H1 (cell line): ENCODE data around the gene GRK6. TPM values are rescaled to one million over a fixed set of nuclear protein-coding genes. Genes with fewer than 3 reads are reported as not detected.

ENCODE experiments used
- CTCF ChIA-PET: fragments of 300-600 bp; sonication (Branson Sonifier 250); formaldehyde crosslinking; loops from one replicate; lab custom pipeline; 2021; ENCODE audit not compliant: partially characterized antibody; lab: Charles Lee
- POLR2A ChIA-PET: fragments of 300-600 bp; sonication (Branson Sonifier 250); formaldehyde crosslinking; loops from one replicate; lab custom pipeline; 2021; ENCODE audit warnings: inconsistent platforms; ENCODE audit not compliant: partially characterized antibody; lab: Charles Lee
- DNase-seq, 2 experiments: peaks; one replicate each; pipeline versions ENCODE4 v3.0.0 to v3.0.0-alpha.2; 2010 to 2022; ENCODE audit warnings: low spot score in 2 of 2, low read depth in 1 of 2, mixed read lengths in 1 of 2
- FAIRE-seq: peaks from 2 replicates; lab custom pipeline; 2011; peaks lifted over from hg19 to GRCh38; lab: Jason Lieb, UNC
- H2AFZ ChIP-seq: 2 replicates; pipeline ENCODE4 v1.8.1; 2012; ENCODE audit warnings: low read length, inconsistent platforms
- H2AK5ac ChIP-seq: 2 replicates; pipeline ENCODE4 v1.6.1; 2013; ENCODE audit warnings: low read depth, low read length
- H2BK120ac ChIP-seq: replicated peaks from 2 replicates; pipeline ENCODE3; 2013; ENCODE audit warnings: low read depth, low read length, inconsistent platforms
- H2BK12ac ChIP-seq: 2 replicates; pipeline ENCODE4 v1.6.1; 2013; ENCODE audit warnings: low read depth, low read length
- H2BK15ac ChIP-seq: 2 replicates; pipeline ENCODE4 v1.6.1; 2013; ENCODE audit warnings: low read length
- H2BK20ac ChIP-seq: 2 replicates; pipeline ENCODE4 v1.6.1; 2013; ENCODE audit warnings: low read length
- H2BK5ac ChIP-seq: 2 replicates; pipeline ENCODE4 v1.6.1; 2013; ENCODE audit warnings: low read depth, low read length
- H3K14ac ChIP-seq: 2 replicates; pipeline ENCODE4 v1.6.1; 2013; ENCODE audit warnings: inconsistent platforms; ENCODE audit not compliant: insufficient read length
- H3K18ac ChIP-seq: 2 replicates; pipeline ENCODE4 v1.6.1; 2013; ENCODE audit warnings: low read length; ENCODE audit errors: extremely low read depth
- H3K23ac ChIP-seq: 2 replicates; pipeline ENCODE4 v1.6.1; 2013; ENCODE audit warnings: inconsistent platforms; ENCODE audit not compliant: insufficient read length
- H3K23me2 ChIP-seq: 2 replicates; pipeline ENCODE4 v1.6.1; 2013; ENCODE audit warnings: low read depth, low read length
- H3K27ac ChIP-seq: 2 replicates; pipeline ENCODE4 v1.6.1; 2011; ENCODE audit warnings: low read depth, low read length, inconsistent platforms
- H3K27me3 ChIP-seq, 4 experiments: replicated peaks in 1 of 4; 1 replicate in 1 of 4; 2 replicates in 3 of 4; pipeline versions ENCODE4 v1.6.1 to v1.8.1; 2011 to 2013; ENCODE audit warnings: low read length in 3 of 4, mild to moderate bottlenecking in 3 of 4, inconsistent platforms in 2 of 4, mixed read lengths in 2 of 4, moderate library complexity in 1 of 4; ENCODE audit not compliant: control insufficient read depth in 3 of 4, insufficient read depth in 3 of 4; ENCODE audit errors: extremely low read depth in 1 of 4
- H3K36me3 ChIP-seq, 4 experiments: 2 replicates each; pipeline versions ENCODE4 v1.6.1 to v1.8.1; 2011 to 2013; ENCODE audit warnings: mild to moderate bottlenecking in 4 of 4, low read length in 3 of 4, moderate library complexity in 2 of 4, control low read depth in 1 of 4, inconsistent platforms in 1 of 4; ENCODE audit not compliant: insufficient read depth in 4 of 4, control insufficient read depth in 2 of 4
- H3K4ac ChIP-seq: replicated peaks from 2 replicates; pipeline ENCODE3; 2013; ENCODE audit warnings: low read length, low read depth, mixed read lengths, inconsistent platforms; ENCODE audit not compliant: insufficient read length
- H3K4me1 ChIP-seq, 4 experiments: replicated peaks in 1 of 4; 1 replicate in 1 of 4; 2 replicates in 3 of 4; pipeline versions ENCODE4 v1.6.1 to v1.8.1; 2011 to 2013; ENCODE audit warnings: low read length in 3 of 4, inconsistent platforms in 2 of 4, mixed read lengths in 1 of 4; ENCODE audit not compliant: insufficient read depth in 4 of 4, control insufficient read depth in 3 of 4
- H3K4me2 ChIP-seq, 2 experiments: 2 replicates each; pipeline versions ENCODE4 v1.6.1 to v1.8.1; 2011 to 2013; ENCODE audit warnings: low read depth in 2 of 2, low read length in 2 of 2, control low read depth in 1 of 2, inconsistent platforms in 1 of 2, mild to moderate bottlenecking in 1 of 2; ENCODE audit not compliant: insufficient read depth in 1 of 2
- H3K4me3 ChIP-seq, 4 experiments: fragments of 200-600, 300-600 bp in 1 of 4; sonication (generic), shearing (Covaris generic), sonication (Bioruptor Twin) in 1 of 4; 2 replicates each; pipeline versions ENCODE4 v1.5.1 to v1.8.1; 2011 to 2016; ENCODE audit warnings: low read length in 4 of 4, low read depth in 3 of 4, control low read depth in 2 of 4, inconsistent platforms in 2 of 4, mild to moderate bottlenecking in 2 of 4, mixed read lengths in 1 of 4, moderate library complexity in 1 of 4; ENCODE audit not compliant: insufficient read depth in 2 of 4; ENCODE audit errors: extremely low read depth in 1 of 4
- H3K56ac ChIP-seq: replicated peaks from 2 replicates; pipeline ENCODE3; 2013; ENCODE audit warnings: low read depth, mild to moderate bottlenecking, mixed read lengths, low read length, inconsistent platforms; ENCODE audit not compliant: insufficient read length
- H3K79me1 ChIP-seq: 2 replicates; pipeline ENCODE4 v1.6.1; 2013; ENCODE audit warnings: low read depth, low read length, control low read depth
- H3K79me2 ChIP-seq, 2 experiments: 2 replicates each; pipeline versions ENCODE4 v1.6.1 to v1.8.1; 2012 to 2013; ENCODE audit warnings: low read length in 2 of 2, mild to moderate bottlenecking in 2 of 2, inconsistent platforms in 1 of 2; ENCODE audit not compliant: insufficient read depth in 2 of 2, control insufficient read depth in 1 of 2
- H3K9ac ChIP-seq, 4 experiments: replicated peaks in 1 of 4; 1 replicate in 1 of 4; 2 replicates in 3 of 4; pipeline versions ENCODE4 v1.6.1 to v1.8.1; 2011 to 2013; ENCODE audit warnings: low read depth in 3 of 4, low read length in 3 of 4, control low read depth in 2 of 4, mild to moderate bottlenecking in 2 of 4, moderate library complexity in 2 of 4, inconsistent platforms in 1 of 4; ENCODE audit errors: extremely low read depth in 1 of 4
- H3K9me3 ChIP-seq, 2 experiments: 2 replicates each; pipeline versions ENCODE4 v1.6.1 to v1.8.1; 2012 to 2013; ENCODE audit warnings: mild to moderate bottlenecking in 2 of 2, moderate library complexity in 2 of 2, control low read depth in 1 of 2, inconsistent platforms in 1 of 2, low read depth in 1 of 2, low read length in 1 of 2, mixed read lengths in 1 of 2; ENCODE audit not compliant: insufficient read depth in 2 of 2
- H4K20me1 ChIP-seq, 2 experiments: replicated peaks in 1 of 2; 2 replicates each; pipeline versions ENCODE3 to v1.8.1; 2011 to 2013; ENCODE audit warnings: inconsistent platforms in 2 of 2, low read length in 2 of 2, mild to moderate bottlenecking in 1 of 2; ENCODE audit not compliant: insufficient read depth in 2 of 2, control insufficient read depth in 1 of 2
- H4K5ac ChIP-seq: 2 replicates; pipeline ENCODE4 v1.6.1; 2013; ENCODE audit warnings: low read length, low read depth, mixed read lengths, inconsistent platforms; ENCODE audit not compliant: insufficient read length
- H4K8ac ChIP-seq: 2 replicates; pipeline ENCODE4 v1.8.0; 2013; ENCODE audit warnings: mild to moderate bottlenecking, moderate library complexity, low read length, inconsistent platforms; ENCODE audit not compliant: insufficient read depth; ENCODE audit errors: extremely low read depth
- H4K91ac ChIP-seq: replicated peaks from 2 replicates; pipeline ENCODE3; 2013; ENCODE audit warnings: low read length, mixed read lengths, inconsistent platforms; ENCODE audit not compliant: insufficient read length
- ATF2 ChIP-seq: IDR thresholded peaks from 2 replicates; pipeline ENCODE4 v1.6.1; 2012; ENCODE audit warnings: low read length, inconsistent platforms
- CHD1 ChIP-seq: IDR thresholded peaks from 2 replicates; pipeline ENCODE4 v1.6.1; 2012; ENCODE audit warnings: low read depth, low read length, improper control_type of control experiment
- CHD2 ChIP-seq: IDR thresholded peaks from 2 replicates; pipeline ENCODE4 v1.6.1; 2012; ENCODE audit warnings: low read length, improper control_type of control experiment
- MAFK ChIP-seq: IDR thresholded peaks from 2 replicates; pipeline ENCODE4 v1.6.1; 2012; ENCODE audit warnings: low read depth, mild to moderate bottlenecking, improper control_type of control experiment, low read length
- MAX ChIP-seq: IDR thresholded peaks from 2 replicates; pipeline ENCODE4 v1.6.1; 2012; ENCODE audit warnings: inconsistent platforms
- POLR2AphosphoS5 ChIP-seq: IDR thresholded peaks from 2 replicates; pipeline ENCODE4 v1.6.1; 2011; ENCODE audit warnings: low read depth, low read length
- RAD21 ChIP-seq, 2 experiments: IDR thresholded peaks in 1 of 2; conservative IDR thresholded peaks in 1 of 2; 2 replicates each; pipeline ENCODE4 v1.6.1; 2011; ENCODE audit warnings: low read depth in 2 of 2, low read length in 2 of 2, improper control_type of control experiment in 1 of 2, inconsistent platforms in 1 of 2, mild to moderate bottlenecking in 1 of 2, moderate library complexity in 1 of 2
- RBBP5 ChIP-seq: IDR thresholded peaks from 2 replicates; pipeline ENCODE4 v1.7.1; 2012; ENCODE audit warnings: low read depth, mild to moderate bottlenecking, inconsistent platforms, low read length, moderate library complexity, borderline replicate concordance
- RNF2 ChIP-seq: fragments of 200-900, 300-1000 bp; sonication (generic); IDR thresholded peaks from 2 replicates; pipeline ENCODE4 v1.7.1; 2016; ENCODE audit warnings: borderline replicate concordance, low read depth, mild to moderate bottlenecking, antibody characterized with exemption, low read length; ENCODE audit not compliant: poor library complexity, severe bottlenecking; ENCODE audit errors: missing control alignments
- WGBS, 2 experiments: shearing (Covaris generic) in 1 of 2; methylation state at CpG; one replicate each; pipeline versions ENCODE4 v1.1.6 to v1.1.7; 2013 to 2015; ENCODE audit warnings: low lambda C conversion rate in 2 of 2, mixed read lengths in 2 of 2, inconsistent platforms in 1 of 2, low coverage in 1 of 2, missing lambda C conversion rate in 1 of 2; ENCODE audit not compliant: insufficient replicate concordance in 2 of 2, insufficient coverage in 1 of 2, insufficient read length in 1 of 2; ENCODE audit errors: extremely low coverage in 1 of 2, missing lambda C conversion rate in 1 of 2; 5-methylcytosine and 5-hydroxymethylcytosine counted together
- polyA plus RNA-seq, 7 experiments: library from polyadenylated mRNA; depleted of rRNA in 3 of 7; stranded (reverse) in 5 of 7; unstranded in 2 of 7; fragments of >200 nt in 5 of 7; fragments of 200-250 nt in 2 of 7; gene quantifications; 1 replicate in 5 of 7; 2 replicates in 1 of 7; 4 replicates in 1 of 7; pipeline versions ENCODE4 v1.2.1 to v1.2.3, GENCODE V29; 2011 to 2013; ENCODE audit warnings: missing spikeins in 2 of 7, mixed read lengths in 2 of 7
- total RNA-seq: library from RNA; stranded (reverse); fragmentation: NEBNext Ultra II Directional; extraction: Animal tissue kit (Norgen Biotek cat#: 25700); gene quantifications from 2 replicates; pipeline ENCODE4 v1.2.1, GENCODE V29; 2021

The GRK6 gene
- total and polyA plus RNA-seq, 2 of the 8 experiments (the other 6 are each of a cell fraction or from before 2014, with no cell fraction given) = 31.8 to 57.8 TPM

- POLR2A ChIA-PET = interaction anchor here (0.6 to 24.2 kb wide), 3 partner anchors 13 to 52 kb away, joined by 3 to 460 read pairs (median 10); partner anchors contain the start of gene PRR7
- no peak overlapping the region for H4K8ac ChIP-seq
- TF ChIP-seq MAFK (no peak), CHD2 (no peak), CHD1 (no peak), ATF2 (no peak), RAD21 (IDR thresholded peaks at IDR 0.05 in 1 of 2, conservative IDR thresholded peaks at IDR 0.05 in 1 of 2; ENCODE audit: low read depth in 2 of 2, low read length in 2 of 2) (no peak), MAX (no peak), POLR2AphosphoS5 (no peak; the same call in 1 of the 2 replicates), RNF2 (no peak), RBBP5 (no peak)
Observed at GRCh38 chr5:177432143-177432838, 5.8 kb downstream of the GRK6 start.

More at GRCh38 chr5:177432143-177432838, 5.8 kb downstream of the GRK6 start:
- peaks cover 0 to 23% of the 10 kb centered on the region in 2 experiments; a peak in 2 of 4 replicates for H3K79me2 ChIP-seq
- H3K9ac ChIP-seq = no peak overlapping the region
- no peaks in the 10 kb centered on the region for H3K27me3 ChIP-seq
- no peak overlapping the region for H2BK15ac ChIP-seq
- H3K18ac ChIP-seq = no peak overlapping the region
- no peaks in the 10 kb centered on the region for H3K9me3 ChIP-seq
- peaks cover 7 to 43% (median 28%) of the 10 kb centered on the region in 4 experiments; a peak in 6 of 8 replicates for H3K36me3 ChIP-seq
- H2BK5ac ChIP-seq = no peak overlapping the region
- H3K4ac ChIP-seq = no peak overlapping the region
- WGBS, 2 experiments = 93% methylated on average over 17 of the region's 18 CpGs; no CpG with 5 or more reads in 1 of the 2 experiments
- no peak overlapping the region for H3K27ac ChIP-seq
- H2AK5ac ChIP-seq = no peak overlapping the region
- H4K5ac ChIP-seq = no peak overlapping the region
- peaks cover 0 to 11% (median 8%) of the 10 kb centered on the region in 4 experiments; a peak in 5 of 7 replicates for H3K4me1 ChIP-seq
- no peak overlapping the region for H3K4me3 ChIP-seq
- H2BK20ac ChIP-seq = no peak overlapping the region
- H4K91ac ChIP-seq = no peak overlapping the region
- H3K4me2 ChIP-seq = no peak overlapping the region
- H3K23me2 ChIP-seq = peaks cover under 1% of the 10 kb centered on the region; the same call in 1 of the 2 replicates
- H2AFZ ChIP-seq = no peak overlapping the region
- DNase-seq = no peak
- H2BK12ac ChIP-seq = no peak overlapping the region
- no peak for FAIRE-seq
- H3K56ac ChIP-seq = no peak overlapping the region
- H3K79me1 ChIP-seq = peaks cover 16% of the 10 kb centered on the region
- H3K14ac ChIP-seq = no peak overlapping the region
- no peak overlapping the region for H3K23ac ChIP-seq
- H4K20me1 ChIP-seq = peaks cover 15 to 26% of the 10 kb centered on the region in 2 experiments
- H2BK120ac ChIP-seq = no peak overlapping the region
- CTCF ChIA-PET = interaction anchor here (0.9 to 5.9 kb wide), 12 partner anchors 9 to 62 kb away, joined by 3 to 34 read pairs (median 4); partner anchors contain the start of gene F12
